ENCODE data around the gene RAD51B. TPM values are rescaled to one million over a fixed set of nuclear protein-coding genes. Genes with fewer than 3 reads are reported as not detected.
"Not testable (repeated sequence)": the region's sequence is repeated elsewhere in the genome, so short reads cannot be mapped to it uniquely, and the experiment has no call there.

Gene RAD51B
- total and polyA plus RNA-seq, 2 of the 13 experiments (the other 11 are each of a cell fraction or from before 2014, with no cell fraction given) = 7.0 to 9.5 TPM

DNA sequence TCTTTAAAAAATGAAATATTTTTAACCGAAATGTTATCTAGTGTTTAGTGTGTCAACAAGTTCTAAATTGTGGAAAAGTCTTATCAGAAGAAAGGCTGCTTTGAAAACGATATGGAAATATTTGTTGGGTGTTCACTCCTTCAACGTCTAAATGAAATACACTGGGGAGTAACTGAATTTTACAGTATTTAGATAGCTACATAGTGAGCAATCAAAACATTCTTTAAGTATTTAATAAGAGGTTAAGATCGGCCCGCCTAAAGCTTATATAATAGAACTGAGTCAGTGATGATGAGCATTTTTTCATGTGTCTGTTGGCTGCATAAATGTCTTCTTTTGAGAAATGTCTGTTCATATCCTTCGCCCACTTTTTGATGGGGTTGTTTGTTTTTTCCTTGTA lies 228.3 kb downstream of the RAD51B start (continued):
- no peak for TF ChIP-seq BRD4 (CRISPR knock-in tag; IDR thresholded peaks at IDR 0.05)
- TF ChIP-seq, protein P1, sequence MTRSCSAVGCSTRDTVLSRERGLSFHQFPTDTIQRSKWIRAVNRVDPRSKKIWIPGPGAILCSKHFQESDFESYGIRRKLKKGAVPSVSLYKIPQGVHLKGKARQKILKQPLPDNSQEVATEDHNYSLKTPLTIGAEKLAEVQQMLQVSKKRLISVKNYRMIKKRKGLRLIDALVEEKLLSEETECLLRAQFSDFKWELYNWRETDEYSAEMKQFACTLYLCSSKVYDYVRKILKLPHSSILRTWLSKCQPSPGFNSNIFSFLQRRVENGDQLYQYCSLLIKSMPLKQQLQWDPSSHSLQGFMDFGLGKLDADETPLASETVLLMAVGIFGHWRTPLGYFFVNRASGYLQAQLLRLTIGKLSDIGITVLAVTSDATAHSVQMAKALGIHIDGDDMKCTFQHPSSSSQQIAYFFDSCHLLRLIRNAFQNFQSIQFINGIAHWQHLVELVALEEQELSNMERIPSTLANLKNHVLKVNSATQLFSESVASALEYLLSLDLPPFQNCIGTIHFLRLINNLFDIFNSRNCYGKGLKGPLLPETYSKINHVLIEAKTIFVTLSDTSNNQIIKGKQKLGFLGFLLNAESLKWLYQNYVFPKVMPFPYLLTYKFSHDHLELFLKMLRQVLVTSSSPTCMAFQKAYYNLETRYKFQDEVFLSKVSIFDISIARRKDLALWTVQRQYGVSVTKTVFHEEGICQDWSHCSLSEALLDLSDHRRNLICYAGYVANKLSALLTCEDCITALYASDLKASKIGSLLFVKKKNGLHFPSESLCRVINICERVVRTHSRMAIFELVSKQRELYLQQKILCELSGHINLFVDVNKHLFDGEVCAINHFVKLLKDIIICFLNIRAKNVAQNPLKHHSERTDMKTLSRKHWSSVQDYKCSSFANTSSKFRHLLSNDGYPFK (CRISPR knock-in tag; IDR thresholded peaks at IDR 0.05; ENCODE audit: borderline replicate concordance) = no peak
- TF ChIP-seq ZNF75D (CRISPR knock-in tag; IDR thresholded peaks at IDR 0.05; ENCODE audit: borderline replicate concordance) = no peak

DNA sequence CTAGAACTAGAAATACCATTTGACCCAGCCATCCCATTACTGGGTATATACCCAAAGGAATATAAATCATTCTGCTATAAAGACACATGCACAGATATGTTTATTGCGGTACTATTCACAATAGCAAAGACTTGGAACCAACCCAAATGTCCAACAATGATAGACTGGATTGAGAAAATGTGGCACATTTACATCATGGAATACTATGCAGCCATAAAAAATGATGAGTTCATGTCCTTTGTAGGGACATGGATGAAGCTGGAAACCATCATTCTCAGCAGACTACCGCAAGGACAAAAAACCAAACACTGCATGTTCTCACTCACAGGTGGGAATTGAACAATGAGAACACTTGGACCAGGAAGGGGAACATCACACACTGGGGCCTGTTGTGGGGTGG lies 229.2 kb downstream of the RAD51B start:
- H3K4me3 ChIP-seq (replicated peaks in 1 of 3; ENCODE audit: insufficient read depth in 1 of 3, low read depth in 2 of 3, low read length in 3 of 3); H3K9ac ChIP-seq (ENCODE audit: insufficient read depth, low read depth, low read length); H3K9me3 ChIP-seq (ENCODE audit: low read length); DNase-seq (ENCODE audit: low spot score); CTCF ChIA-PET (ENCODE audit: low intra/inter-chr PET ratio, low total read pairs); ATAC-seq; in situ Hi-C loops (cut with HindIII; ENCODE audit: extremely low pct_ligation_motif_present, low pct_unique_long_range_greater_than_20kb); FAIRE-seq; POLR2A ChIA-PET; H3K79me2 ChIP-seq (ENCODE audit: insufficient read depth, low read length); H3K4me2 ChIP-seq (ENCODE audit: low read depth, low read length); H2AFZ ChIP-seq (ENCODE audit: low read length); H3K27me3 ChIP-seq (ENCODE audit: control insufficient read depth in 1 of 2, insufficient read depth in 2 of 2, low read length in 2 of 2); H3K27ac ChIP-seq (ENCODE audit: extremely low read length, insufficient read depth, low read length); intact Hi-C loops (cut with micrococcal nuclease; ENCODE audit: unreplicated experiment); H4K20me1 ChIP-seq (ENCODE audit: insufficient read depth, low read length); H3K36me3 ChIP-seq (replicated peaks in 1 of 2; ENCODE audit: control insufficient read depth in 1 of 2, insufficient read depth in 2 of 2, low read length in 2 of 2); BruUV-seq (replicated peaks); H3K4me1 ChIP-seq (ENCODE audit: insufficient read depth, low read length): not testable (repeated sequence)
- WGBS (ENCODE audit: low lambda C conversion rate) = 96% methylated on average over 2 of the region's 2 CpGs

DNA sequence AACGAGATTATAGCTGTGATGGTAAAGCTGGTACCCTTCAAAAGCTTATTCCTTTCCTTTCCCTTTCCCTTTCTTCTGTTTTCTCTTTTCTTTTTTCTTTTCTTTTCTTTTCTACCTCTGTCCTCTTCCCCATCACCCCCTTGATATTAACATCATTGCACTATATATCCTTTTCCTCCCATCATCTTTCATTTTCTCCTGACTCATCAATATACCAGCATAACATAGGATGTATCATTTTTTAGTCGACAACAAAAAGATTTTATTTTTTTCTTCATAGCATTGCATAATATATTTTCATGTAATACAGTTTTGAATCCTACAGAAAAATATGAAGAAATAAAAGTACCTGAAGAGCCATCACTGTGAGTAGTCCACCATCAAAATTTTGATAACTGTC lies 230.6 kb downstream of the RAD51B start:
- ATAC-seq = no peak
- BruUV-seq (replicated peaks) = no TSS peak
- no peak overlapping the region for H3K27ac ChIP-seq (ENCODE audit: extremely low read length, insufficient read depth, low read length)

More for the DNA sequence above, 230.6 kb downstream of the RAD51B start:
- Histone ChIP-seq H3K4me1 (ENCODE audit: insufficient read depth, low read length) (no peaks in the 10 kb centered on the region), H4K20me1 (ENCODE audit: insufficient read depth, low read length) (no peaks in the 10 kb centered on the region), H3K9me3 (ENCODE audit: low read length) (no peaks in the 10 kb centered on the region), H3K4me3 (replicated peaks in 1 of 3; ENCODE audit: insufficient read depth in 1 of 3, low read depth in 2 of 3, low read length in 3 of 3) (no peak overlapping the region), H3K79me2 (ENCODE audit: insufficient read depth, low read length) (no peaks in the 10 kb centered on the region), H3K4me2 (ENCODE audit: low read depth, low read length) (no peak overlapping the region), H3K27me3 (ENCODE audit: control insufficient read depth in 1 of 2, insufficient read depth in 2 of 2, low read length in 2 of 2) (no peaks in the 10 kb centered on the region; a peak in 1 of 5 replicates), H2AFZ (ENCODE audit: low read length) (no peak overlapping the region), H3K9ac (ENCODE audit: insufficient read depth, low read depth, low read length) (no peak overlapping the region), H3K36me3 (replicated peaks in 1 of 2; ENCODE audit: control insufficient read depth in 1 of 2, insufficient read depth in 2 of 2, low read length in 2 of 2) (no peaks in the 10 kb centered on the region)
- ChIA-PET CTCF (ENCODE audit: low intra/inter-chr PET ratio, low total read pairs) (no interaction called here), POLR2A (no interaction called here)
- 63% methylated on average over 2 of the region's 2 CpGs for WGBS (ENCODE audit: low lambda C conversion rate)
- in situ Hi-C loops (cut with HindIII; ENCODE audit: extremely low pct_ligation_motif_present, low pct_unique_long_range_greater_than_20kb) = no loop called here
- no peak for DNase-seq (ENCODE audit: low spot score)
- intact Hi-C loops (cut with micrococcal nuclease; ENCODE audit: unreplicated experiment) = no loop called here
- peak; percentile 73 to 90 for TF ChIP-seq MAFK (conservative IDR thresholded peaks at IDR 0.05 in 1 of 2, IDR thresholded peaks at IDR 0.05 in 1 of 2; ENCODE audit: low read length in 2 of 2)
- peak; percentile 76 for TF ChIP-seq MAFF (IDR thresholded peaks at IDR 0.05; ENCODE audit: low read depth, low read length)
- TF ChIP-seq PAX8 (CRISPR knock-in tag; IDR thresholded peaks at IDR 0.05; ENCODE audit: borderline replicate concordance) = no peak
- TF ChIP-seq ZNF10 (CRISPR knock-in tag; IDR thresholded peaks at IDR 0.05; ENCODE audit: borderline replicate concordance, low read depth) = no peak
- FAIRE-seq = no peak

Data from HepG2 (cell line).